ENCODE data around the gene PLK3. TPM values are rescaled to one million over a fixed set of nuclear protein-coding genes. Genes with fewer than 3 reads are reported as not detected.

PLK3 gene
- total and polyA plus RNA-seq, 10 of the 15 experiments (the other 5 are each of a cell fraction or from before 2014, with no cell fraction given) = 1.5 to 23.2 (median 12.1) TPM

DNA sequence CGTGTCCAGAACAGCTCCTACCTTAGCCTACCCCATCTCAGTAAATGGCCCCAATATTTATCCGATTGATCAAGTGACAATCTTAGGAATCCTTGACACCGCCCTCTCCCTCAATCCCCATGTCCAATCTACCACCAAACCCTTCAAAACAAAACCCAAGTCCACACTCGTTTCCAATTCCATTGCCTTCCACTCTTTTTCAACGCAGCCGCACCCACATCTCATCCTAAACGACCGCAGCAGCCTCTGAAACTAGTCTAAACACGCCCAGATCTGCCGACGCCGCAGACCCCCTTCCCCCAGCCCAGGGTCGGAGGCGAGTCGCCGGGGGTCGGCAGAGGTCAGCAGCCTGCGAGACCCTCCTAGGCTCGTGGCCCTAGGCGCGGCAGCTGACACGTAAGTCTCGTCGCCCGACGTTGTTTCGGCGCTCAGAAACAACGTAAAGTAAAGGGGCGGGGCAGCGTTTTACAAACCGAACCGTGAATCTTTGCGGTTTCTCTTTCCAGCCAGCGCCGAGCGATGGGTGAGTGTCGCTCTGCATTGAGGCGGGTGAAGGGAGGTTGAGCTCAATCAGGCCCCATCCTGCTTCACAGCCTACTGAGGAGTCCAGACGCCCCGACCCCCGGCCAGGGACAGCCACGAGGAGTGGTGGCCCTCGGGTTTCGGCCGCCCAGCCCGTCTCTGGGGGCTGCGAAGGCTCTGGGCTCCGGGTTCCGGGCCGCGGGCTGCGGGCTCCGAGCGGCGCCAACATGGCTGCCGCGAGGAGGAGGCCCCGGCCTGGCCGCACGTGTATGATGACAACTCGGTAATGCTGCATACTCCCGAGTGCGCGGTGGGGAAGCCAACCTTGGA, 24.9 kb upstream of the PLK3 start, which contains the start of gene RPS8 (continued):
- TF ChIP-seq TARDBP (IDR thresholded peaks at IDR 0.05; ENCODE audit: borderline replicate concordance) (peak; percentile 73; the same call in 1 of the 2 replicates), SMAD5 (IDR thresholded peaks at IDR 0.05; ENCODE audit: low read depth) (peak; percentile 98), RAD51 (IDR thresholded peaks at IDR 0.05) (peak; percentile 45; the same call in 1 of the 2 replicates), EGR1 (IDR thresholded peaks at IDR 0.05; ENCODE audit: borderline replicate concordance in 1 of 2, low read depth in 2 of 2, low read length in 2 of 2) (peak in 1 of 2 experiments; percentile 17; a peak in 1 of 3 replicates), CREB1 (IDR thresholded peaks at IDR 0.05; ENCODE audit: low read depth) (peak; percentile 100), TCF12 (IDR thresholded peaks at IDR 0.05; ENCODE audit: low read depth, low read length) (0 out of 2 replicates have a peak, but pooled peaks have one; percentile 52), BCL11A (IDR thresholded peaks at IDR 0.05; ENCODE audit: low read depth, low read length) (peak; percentile 54; the same call in 1 of the 2 replicates), KDM1A (IDR thresholded peaks at IDR 0.05; ENCODE audit: borderline replicate concordance) (no peak), RCOR1 (conservative IDR thresholded peaks at IDR 0.05; ENCODE audit: low read depth, low read length) (no peak), JUND (IDR thresholded peaks at IDR 0.05; ENCODE audit: low read depth, low read length) (no peak), BHLHE40 (IDR thresholded peaks at IDR 0.05; ENCODE audit: borderline replicate concordance in 1 of 2, low read depth in 2 of 2, low read length in 1 of 2) (peak; percentile 47 to 84; a peak in 3 of 4 replicates), POLR2AphosphoS2 (IDR thresholded peaks at IDR 0.05; ENCODE audit: low read depth, low read length) (peak; percentile 97), EED (IDR thresholded peaks at IDR 0.05; ENCODE audit: low read depth) (no peak; the same call in 1 of the 2 replicates), NR2C1 (IDR thresholded peaks at IDR 0.05) (peak; percentile 73), POLR2A (IDR thresholded peaks at IDR 0.05; ENCODE audit: low read depth, low read length) (peak; percentile 99), ZNF622 (IDR thresholded peaks at IDR 0.05) (no peak), FOS (IDR thresholded peaks at IDR 0.05; ENCODE audit: borderline replicate concordance, extremely low read depth, insufficient read length) (no peak), CBX3 (IDR thresholded peaks at IDR 0.05; ENCODE audit: borderline replicate concordance, low read depth) (no peak), JUNB (IDR thresholded peaks at IDR 0.05) (0 out of 2 replicates have a peak, but pooled peaks have one; percentile 3)
- TF ChIP-seq, protein P1, sequence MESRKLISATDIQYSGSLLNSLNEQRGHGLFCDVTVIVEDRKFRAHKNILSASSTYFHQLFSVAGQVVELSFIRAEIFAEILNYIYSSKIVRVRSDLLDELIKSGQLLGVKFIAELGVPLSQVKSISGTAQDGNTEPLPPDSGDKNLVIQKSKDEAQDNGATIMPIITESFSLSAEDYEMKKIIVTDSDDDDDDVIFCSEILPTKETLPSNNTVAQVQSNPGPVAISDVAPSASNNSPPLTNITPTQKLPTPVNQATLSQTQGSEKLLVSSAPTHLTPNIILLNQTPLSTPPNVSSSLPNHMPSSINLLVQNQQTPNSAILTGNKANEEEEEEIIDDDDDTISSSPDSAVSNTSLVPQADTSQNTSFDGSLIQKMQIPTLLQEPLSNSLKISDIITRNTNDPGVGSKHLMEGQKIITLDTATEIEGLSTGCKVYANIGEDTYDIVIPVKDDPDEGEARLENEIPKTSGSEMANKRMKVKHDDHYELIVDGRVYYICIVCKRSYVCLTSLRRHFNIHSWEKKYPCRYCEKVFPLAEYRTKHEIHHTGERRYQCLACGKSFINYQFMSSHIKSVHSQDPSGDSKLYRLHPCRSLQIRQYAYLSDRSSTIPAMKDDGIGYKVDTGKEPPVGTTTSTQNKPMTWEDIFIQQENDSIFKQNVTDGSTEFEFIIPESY (IDR thresholded peaks at IDR 0.05) = no peak
- TF ChIP-seq, protein P2, sequence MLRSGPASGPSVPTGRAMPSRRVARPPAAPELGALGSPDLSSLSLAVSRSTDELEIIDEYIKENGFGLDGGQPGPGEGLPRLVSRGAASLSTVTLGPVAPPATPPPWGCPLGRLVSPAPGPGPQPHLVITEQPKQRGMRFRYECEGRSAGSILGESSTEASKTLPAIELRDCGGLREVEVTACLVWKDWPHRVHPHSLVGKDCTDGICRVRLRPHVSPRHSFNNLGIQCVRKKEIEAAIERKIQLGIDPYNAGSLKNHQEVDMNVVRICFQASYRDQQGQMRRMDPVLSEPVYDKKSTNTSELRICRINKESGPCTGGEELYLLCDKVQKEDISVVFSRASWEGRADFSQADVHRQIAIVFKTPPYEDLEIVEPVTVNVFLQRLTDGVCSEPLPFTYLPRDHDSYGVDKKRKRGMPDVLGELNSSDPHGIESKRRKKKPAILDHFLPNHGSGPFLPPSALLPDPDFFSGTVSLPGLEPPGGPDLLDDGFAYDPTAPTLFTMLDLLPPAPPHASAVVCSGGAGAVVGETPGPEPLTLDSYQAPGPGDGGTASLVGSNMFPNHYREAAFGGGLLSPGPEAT (IDR thresholded peaks at IDR 0.05; ENCODE audit: low read depth) = peak; percentile 90
- TF ChIP-seq, protein P3, sequence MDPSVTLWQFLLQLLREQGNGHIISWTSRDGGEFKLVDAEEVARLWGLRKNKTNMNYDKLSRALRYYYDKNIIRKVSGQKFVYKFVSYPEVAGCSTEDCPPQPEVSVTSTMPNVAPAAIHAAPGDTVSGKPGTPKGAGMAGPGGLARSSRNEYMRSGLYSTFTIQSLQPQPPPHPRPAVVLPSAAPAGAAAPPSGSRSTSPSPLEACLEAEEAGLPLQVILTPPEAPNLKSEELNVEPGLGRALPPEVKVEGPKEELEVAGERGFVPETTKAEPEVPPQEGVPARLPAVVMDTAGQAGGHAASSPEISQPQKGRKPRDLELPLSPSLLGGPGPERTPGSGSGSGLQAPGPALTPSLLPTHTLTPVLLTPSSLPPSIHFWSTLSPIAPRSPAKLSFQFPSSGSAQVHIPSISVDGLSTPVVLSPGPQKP (IDR thresholded peaks at IDR 0.05; ENCODE audit: low read depth, low read length) = 0 out of 2 replicates have a peak, but pooled peaks have one; percentile 37
- TF ChIP-seq, protein P4, sequence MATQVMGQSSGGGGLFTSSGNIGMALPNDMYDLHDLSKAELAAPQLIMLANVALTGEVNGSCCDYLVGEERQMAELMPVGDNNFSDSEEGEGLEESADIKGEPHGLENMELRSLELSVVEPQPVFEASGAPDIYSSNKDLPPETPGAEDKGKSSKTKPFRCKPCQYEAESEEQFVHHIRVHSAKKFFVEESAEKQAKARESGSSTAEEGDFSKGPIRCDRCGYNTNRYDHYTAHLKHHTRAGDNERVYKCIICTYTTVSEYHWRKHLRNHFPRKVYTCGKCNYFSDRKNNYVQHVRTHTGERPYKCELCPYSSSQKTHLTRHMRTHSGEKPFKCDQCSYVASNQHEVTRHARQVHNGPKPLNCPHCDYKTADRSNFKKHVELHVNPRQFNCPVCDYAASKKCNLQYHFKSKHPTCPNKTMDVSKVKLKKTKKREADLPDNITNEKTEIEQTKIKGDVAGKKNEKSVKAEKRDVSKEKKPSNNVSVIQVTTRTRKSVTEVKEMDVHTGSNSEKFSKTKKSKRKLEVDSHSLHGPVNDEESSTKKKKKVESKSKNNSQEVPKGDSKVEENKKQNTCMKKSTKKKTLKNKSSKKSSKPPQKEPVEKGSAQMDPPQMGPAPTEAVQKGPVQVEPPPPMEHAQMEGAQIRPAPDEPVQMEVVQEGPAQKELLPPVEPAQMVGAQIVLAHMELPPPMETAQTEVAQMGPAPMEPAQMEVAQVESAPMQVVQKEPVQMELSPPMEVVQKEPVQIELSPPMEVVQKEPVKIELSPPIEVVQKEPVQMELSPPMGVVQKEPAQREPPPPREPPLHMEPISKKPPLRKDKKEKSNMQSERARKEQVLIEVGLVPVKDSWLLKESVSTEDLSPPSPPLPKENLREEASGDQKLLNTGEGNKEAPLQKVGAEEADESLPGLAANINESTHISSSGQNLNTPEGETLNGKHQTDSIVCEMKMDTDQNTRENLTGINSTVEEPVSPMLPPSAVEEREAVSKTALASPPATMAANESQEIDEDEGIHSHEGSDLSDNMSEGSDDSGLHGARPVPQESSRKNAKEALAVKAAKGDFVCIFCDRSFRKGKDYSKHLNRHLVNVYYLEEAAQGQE (IDR thresholded peaks at IDR 0.05; ENCODE audit: low read depth, low read length) = peak; percentile 26; the same call in 1 of the 2 replicates

Data from GM12878 (cell line).